HCT116 (cell line): ENCODE measurements around the gene MYO1E.

Source experiments
- CBX3 ChIP-seq: IDR thresholded peaks from 2 replicates; pipeline ENCODE4 v1.6.1; 2012; ENCODE audit warnings: low read depth
- POLR2AphosphoS5 ChIP-seq: IDR thresholded peaks from 2 replicates; pipeline ENCODE4 v1.6.1; 2011; ENCODE audit warnings: mild to moderate bottlenecking, low read depth, low read length, moderate library complexity
- RAD21 ChIP-seq: IDR thresholded peaks from 2 replicates; pipeline ENCODE4 v1.6.1; 2012; ENCODE audit warnings: low read depth, mild to moderate bottlenecking
- SIN3A ChIP-seq: IDR thresholded peaks from 2 replicates; pipeline ENCODE4 v1.6.1; 2012; ENCODE audit warnings: low read depth
- TF ChIP-seq, protein P1 (sequence below), 3 experiments: fragments of 200-600 bp in 1 of 3; sonication (generic) in 1 of 3; IDR thresholded peaks in 2 of 3; conservative IDR thresholded peaks in 1 of 3; 2 replicates each; pipeline ENCODE4 v1.5.1; 2012 to 2017; ENCODE audit warnings: low read depth in 2 of 3, low read length in 2 of 3, antibody characterized with exemption in 1 of 3, borderline replicate concordance in 1 of 3, control low read depth in 1 of 3, mild to moderate bottlenecking in 1 of 3, mixed read lengths in 1 of 3, mixed run types in 1 of 3, moderate library complexity in 1 of 3; ENCODE audit not compliant: insufficient read depth in 1 of 3
- TF ChIP-seq, protein P2 (sequence below): IDR thresholded peaks from 2 replicates; pipeline ENCODE4 v1.6.1; 2012; ENCODE audit warnings: low read depth

DNA sequence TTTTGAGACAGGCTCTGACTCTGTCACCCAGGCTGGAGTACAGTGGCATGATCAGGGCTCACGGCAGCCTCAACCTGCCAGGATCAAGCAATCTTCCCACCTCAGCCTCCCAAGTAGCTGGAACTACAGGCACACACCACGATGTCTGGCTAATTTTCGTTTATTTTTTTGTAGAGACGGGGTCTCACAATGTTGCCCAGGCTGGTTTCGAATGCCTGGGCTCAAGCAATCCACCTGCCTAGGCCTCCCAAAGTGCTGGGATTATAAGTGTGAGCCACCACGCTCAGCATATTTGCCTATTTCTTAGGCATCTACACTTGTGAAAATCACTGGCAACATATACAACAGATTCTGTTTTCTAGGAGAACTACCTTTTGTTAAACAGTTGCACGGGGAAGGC is 16.9 kb downstream of the MYO1E start:
- TF ChIP-seq, protein P1, sequence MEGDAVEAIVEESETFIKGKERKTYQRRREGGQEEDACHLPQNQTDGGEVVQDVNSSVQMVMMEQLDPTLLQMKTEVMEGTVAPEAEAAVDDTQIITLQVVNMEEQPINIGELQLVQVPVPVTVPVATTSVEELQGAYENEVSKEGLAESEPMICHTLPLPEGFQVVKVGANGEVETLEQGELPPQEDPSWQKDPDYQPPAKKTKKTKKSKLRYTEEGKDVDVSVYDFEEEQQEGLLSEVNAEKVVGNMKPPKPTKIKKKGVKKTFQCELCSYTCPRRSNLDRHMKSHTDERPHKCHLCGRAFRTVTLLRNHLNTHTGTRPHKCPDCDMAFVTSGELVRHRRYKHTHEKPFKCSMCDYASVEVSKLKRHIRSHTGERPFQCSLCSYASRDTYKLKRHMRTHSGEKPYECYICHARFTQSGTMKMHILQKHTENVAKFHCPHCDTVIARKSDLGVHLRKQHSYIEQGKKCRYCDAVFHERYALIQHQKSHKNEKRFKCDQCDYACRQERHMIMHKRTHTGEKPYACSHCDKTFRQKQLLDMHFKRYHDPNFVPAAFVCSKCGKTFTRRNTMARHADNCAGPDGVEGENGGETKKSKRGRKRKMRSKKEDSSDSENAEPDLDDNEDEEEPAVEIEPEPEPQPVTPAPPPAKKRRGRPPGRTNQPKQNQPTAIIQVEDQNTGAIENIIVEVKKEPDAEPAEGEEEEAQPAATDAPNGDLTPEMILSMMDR (IDR thresholded peaks at IDR 0.05 in 2 of 3, conservative IDR thresholded peaks at IDR 0.05 in 1 of 3; ENCODE audit: borderline replicate concordance in 1 of 3, insufficient read depth in 1 of 3, low read depth in 2 of 3, low read length in 2 of 3): no peak
- TF ChIP-seq, protein P2, sequence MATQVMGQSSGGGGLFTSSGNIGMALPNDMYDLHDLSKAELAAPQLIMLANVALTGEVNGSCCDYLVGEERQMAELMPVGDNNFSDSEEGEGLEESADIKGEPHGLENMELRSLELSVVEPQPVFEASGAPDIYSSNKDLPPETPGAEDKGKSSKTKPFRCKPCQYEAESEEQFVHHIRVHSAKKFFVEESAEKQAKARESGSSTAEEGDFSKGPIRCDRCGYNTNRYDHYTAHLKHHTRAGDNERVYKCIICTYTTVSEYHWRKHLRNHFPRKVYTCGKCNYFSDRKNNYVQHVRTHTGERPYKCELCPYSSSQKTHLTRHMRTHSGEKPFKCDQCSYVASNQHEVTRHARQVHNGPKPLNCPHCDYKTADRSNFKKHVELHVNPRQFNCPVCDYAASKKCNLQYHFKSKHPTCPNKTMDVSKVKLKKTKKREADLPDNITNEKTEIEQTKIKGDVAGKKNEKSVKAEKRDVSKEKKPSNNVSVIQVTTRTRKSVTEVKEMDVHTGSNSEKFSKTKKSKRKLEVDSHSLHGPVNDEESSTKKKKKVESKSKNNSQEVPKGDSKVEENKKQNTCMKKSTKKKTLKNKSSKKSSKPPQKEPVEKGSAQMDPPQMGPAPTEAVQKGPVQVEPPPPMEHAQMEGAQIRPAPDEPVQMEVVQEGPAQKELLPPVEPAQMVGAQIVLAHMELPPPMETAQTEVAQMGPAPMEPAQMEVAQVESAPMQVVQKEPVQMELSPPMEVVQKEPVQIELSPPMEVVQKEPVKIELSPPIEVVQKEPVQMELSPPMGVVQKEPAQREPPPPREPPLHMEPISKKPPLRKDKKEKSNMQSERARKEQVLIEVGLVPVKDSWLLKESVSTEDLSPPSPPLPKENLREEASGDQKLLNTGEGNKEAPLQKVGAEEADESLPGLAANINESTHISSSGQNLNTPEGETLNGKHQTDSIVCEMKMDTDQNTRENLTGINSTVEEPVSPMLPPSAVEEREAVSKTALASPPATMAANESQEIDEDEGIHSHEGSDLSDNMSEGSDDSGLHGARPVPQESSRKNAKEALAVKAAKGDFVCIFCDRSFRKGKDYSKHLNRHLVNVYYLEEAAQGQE: no peak
- no peak for TF ChIP-seq SIN3A
- no peak for TF ChIP-seq POLR2AphosphoS5
- TF ChIP-seq RAD21: no peak
- TF ChIP-seq CBX3: no peak
